ENCODE data around the gene ARHGAP42. TPM values are rescaled to one million over a fixed set of nuclear protein-coding genes. Genes with fewer than 3 reads are reported as not detected.

ARHGAP42 gene
- total and polyA plus RNA-seq, 9 donors = 4.3 to 11.8 (median 7.0) TPM

DNA sequence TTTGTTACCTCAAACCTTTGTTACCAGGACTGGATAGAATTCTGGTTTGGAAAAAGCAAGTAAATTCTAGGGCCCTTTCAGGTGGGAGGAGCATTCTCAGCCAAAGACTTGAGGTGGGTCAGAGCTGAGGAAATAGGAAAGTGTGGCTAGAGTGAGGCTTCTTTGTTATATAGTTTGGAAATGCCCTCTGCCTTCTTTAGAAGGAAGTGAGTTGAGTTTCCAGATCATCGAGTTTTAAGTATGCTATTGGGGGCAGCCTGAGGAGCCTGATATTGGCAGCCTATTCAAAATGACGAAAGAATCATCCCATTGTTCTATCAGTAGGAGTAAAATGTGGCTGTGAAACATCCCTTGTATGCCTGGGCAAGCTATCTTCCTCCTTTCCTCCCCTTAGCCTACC is 134.1 kb downstream of the ARHGAP42 start:
- intact Hi-C loops (cut with DNase I) = no loop called here
- H3K4me1 ChIP-seq (ENCODE audit: insufficient read depth) = no peaks in the 10 kb centered on the region

GRCh38 chr11:100823360-100823759 is 136.3 kb downstream of the ARHGAP42 start:
- DNase-seq = no peak
- Histone ChIP-seq H3K4me3 (no peak overlapping the region), H3K4me1 (ENCODE audit: insufficient read depth) (no peaks in the 10 kb centered on the region), H3K9me3 (no peaks in the 10 kb centered on the region), H3K27me3 (no peaks in the 10 kb centered on the region), H3K27ac (no peak overlapping the region), H3K36me3 (no peaks in the 10 kb centered on the region)
- intact Hi-C loops (cut with DNase I) = no loop called here
- TF ChIP-seq, protein P1, sequence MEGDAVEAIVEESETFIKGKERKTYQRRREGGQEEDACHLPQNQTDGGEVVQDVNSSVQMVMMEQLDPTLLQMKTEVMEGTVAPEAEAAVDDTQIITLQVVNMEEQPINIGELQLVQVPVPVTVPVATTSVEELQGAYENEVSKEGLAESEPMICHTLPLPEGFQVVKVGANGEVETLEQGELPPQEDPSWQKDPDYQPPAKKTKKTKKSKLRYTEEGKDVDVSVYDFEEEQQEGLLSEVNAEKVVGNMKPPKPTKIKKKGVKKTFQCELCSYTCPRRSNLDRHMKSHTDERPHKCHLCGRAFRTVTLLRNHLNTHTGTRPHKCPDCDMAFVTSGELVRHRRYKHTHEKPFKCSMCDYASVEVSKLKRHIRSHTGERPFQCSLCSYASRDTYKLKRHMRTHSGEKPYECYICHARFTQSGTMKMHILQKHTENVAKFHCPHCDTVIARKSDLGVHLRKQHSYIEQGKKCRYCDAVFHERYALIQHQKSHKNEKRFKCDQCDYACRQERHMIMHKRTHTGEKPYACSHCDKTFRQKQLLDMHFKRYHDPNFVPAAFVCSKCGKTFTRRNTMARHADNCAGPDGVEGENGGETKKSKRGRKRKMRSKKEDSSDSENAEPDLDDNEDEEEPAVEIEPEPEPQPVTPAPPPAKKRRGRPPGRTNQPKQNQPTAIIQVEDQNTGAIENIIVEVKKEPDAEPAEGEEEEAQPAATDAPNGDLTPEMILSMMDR (IDR thresholded peaks at IDR 0.05) = no peak
- TF ChIP-seq EP300 (IDR thresholded peaks at IDR 0.05) = no peak
- TF ChIP-seq POLR2A (IDR thresholded peaks at IDR 0.05) = no peak
- WGBS, 3 donors = 18% methylated on average over 1 of the region's 1 CpG

More for the DNA sequence above, 134.1 kb downstream of the ARHGAP42 start:
- DNase-seq = no peak
- TF ChIP-seq POLR2A (IDR thresholded peaks at IDR 0.05) = no peak
- TF ChIP-seq, protein P1 (IDR thresholded peaks at IDR 0.05) = no peak
- TF ChIP-seq EP300 (IDR thresholded peaks at IDR 0.05) = no peak
- H3K4me3 ChIP-seq = no peak overlapping the region
- no peaks in the 10 kb centered on the region for H3K36me3 ChIP-seq
- no peaks in the 10 kb centered on the region for H3K27me3 ChIP-seq
- 50 to 73% (median 65%) methylated on average over 2 of the region's 2 CpGs for WGBS, 3 donors
- no peak overlapping the region for H3K27ac ChIP-seq
- no peaks in the 10 kb centered on the region for H3K9me3 ChIP-seq

- intact Hi-C loops (cut with DNase I) = no loop called here
These were observed 137.1 kb downstream of the ARHGAP42 start for GRCh38 chr11:100824041-100824809.

DNA sequence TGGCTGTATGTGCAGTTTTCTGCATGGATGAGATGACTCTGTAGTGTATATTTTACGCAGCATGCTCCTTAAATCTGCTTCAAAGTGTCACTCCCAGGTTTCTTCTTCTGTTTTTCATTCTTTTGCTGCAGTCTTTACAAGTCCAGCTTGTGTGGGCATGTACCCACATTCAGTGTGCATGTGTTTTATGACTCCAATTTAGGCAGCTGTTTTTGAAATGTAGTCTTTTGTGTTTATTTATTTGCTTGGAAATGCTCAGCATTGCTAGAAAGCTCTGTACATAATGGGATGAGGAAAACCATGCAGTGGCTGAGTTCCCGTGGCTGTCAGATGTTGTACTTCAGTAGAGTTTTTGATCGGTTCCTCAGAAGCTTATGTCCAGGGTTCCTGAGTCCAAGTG is 138.5 kb downstream of the ARHGAP42 start:
- no peak overlapping the region for H3K27ac ChIP-seq
- WGBS, 3 donors = 77 to 82% (median 79%) methylated on average over 3 of the region's 3 CpGs
- H3K4me1 ChIP-seq (ENCODE audit: insufficient read depth) = peaks cover 2% of the 10 kb centered on the region

More at GRCh38 chr11:100824041-100824809, 137.1 kb downstream of the ARHGAP42 start:
- Histone ChIP-seq H3K27me3 (no peaks in the 10 kb centered on the region), H3K4me3 (no peak overlapping the region), H3K27ac (no peak overlapping the region), H3K36me3 (no peaks in the 10 kb centered on the region), H3K9me3 (no peaks in the 10 kb centered on the region), H3K4me1 (ENCODE audit: insufficient read depth) (no peaks in the 10 kb centered on the region)
- WGBS, 3 donors = 79 to 82% (median 80%) methylated on average over 4 of the region's 4 CpGs
- DNase-seq = no peak
- TF ChIP-seq EP300 (IDR thresholded peaks at IDR 0.05) (no peak), POLR2A (IDR thresholded peaks at IDR 0.05) (no peak)
- TF ChIP-seq, protein P1 (IDR thresholded peaks at IDR 0.05) = no peak

More for the DNA sequence above, 138.5 kb downstream of the ARHGAP42 start:
- intact Hi-C loops (cut with DNase I) = no loop called here
- TF ChIP-seq, protein P1 (IDR thresholded peaks at IDR 0.05) = no peak
- TF ChIP-seq EP300 (IDR thresholded peaks at IDR 0.05) = no peak
- no peak for TF ChIP-seq POLR2A (IDR thresholded peaks at IDR 0.05)
- Histone ChIP-seq H3K27me3 (no peaks in the 10 kb centered on the region), H3K9me3 (no peaks in the 10 kb centered on the region), H3K4me3 (no peak overlapping the region), H3K36me3 (no peaks in the 10 kb centered on the region)
- DNase-seq = no peak

Measured in ovary (tissue), 9 donors.